Measurements from ENCODE around the gene ZNF28. TPM values are rescaled to one million over a fixed set of nuclear protein-coding genes. Genes with fewer than 3 reads are reported as not detected.
"Not testable (repeated sequence)": the region's sequence is repeated elsewhere in the genome, so short reads cannot be mapped to it uniquely, and the experiment has no call there.

The ZNF28 gene
- total RNA-seq, 6 donors from 2014 or later, result 9.3 to 21.1 (median 12.8) TPM

- Histone ChIP-seq H3K4me3 (no peak overlapping the region), H3K27me3 (no peaks in the 10 kb centered on the region), H3K9me3 (peaks cover 0 to 17% (median 2%) of the 10 kb centered on the region in 4 donors), H3K4me1 (peaks cover 0 to 3% (median 1%) of the 10 kb centered on the region in 4 donors), H3K36me3 (no peaks in the 10 kb centered on the region), H3K27ac (no peak overlapping the region)
- no peak for ATAC-seq (ENCODE audit: low FRiP score in 2 of 2)
- no peak for TF ChIP-seq POLR2AphosphoS5 (IDR thresholded peaks at IDR 0.05)
- 91% methylated on average over 5 of the region's 5 CpGs for WGBS, 2 donors
- no peak for DNase-seq
These were observed 4.3 kb upstream of the ZNF28 start for GRCh38 chr19:52825765-52826164.

DNA sequence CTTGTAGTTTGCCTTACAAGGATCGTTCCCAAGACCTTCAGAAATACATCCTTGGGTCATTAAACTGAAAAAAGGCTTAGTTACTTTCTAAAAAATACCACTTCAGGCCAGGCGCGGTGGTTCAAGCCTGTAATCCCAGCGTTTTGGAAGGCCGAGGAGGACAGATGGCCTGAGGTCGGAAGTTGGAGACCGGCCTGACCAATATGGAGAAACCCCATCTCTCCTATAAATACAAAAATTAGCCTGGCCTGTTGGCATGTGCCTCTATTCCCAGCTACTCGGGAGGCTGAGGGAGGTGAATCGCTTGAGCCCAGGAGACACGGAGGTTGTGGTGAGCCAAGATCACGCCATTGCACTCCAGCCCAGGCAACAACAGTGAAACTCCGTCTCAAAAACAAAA, 2.2 kb upstream of the ZNF28 start:
- Histone ChIP-seq H3K4me3 (no peak overlapping the region), H3K9me3 (peaks cover 0 to 17% (median 2%) of the 10 kb centered on the region in 4 donors), H3K36me3 (no peaks in the 10 kb centered on the region), H3K27ac (no peak overlapping the region), H3K4me1 (peaks cover 0 to 10% (median 6%) of the 10 kb centered on the region in 4 donors), H3K27me3 (no peaks in the 10 kb centered on the region)
- 94% methylated on average over 12 of the region's 12 CpGs for WGBS, 2 donors
- DNase-seq (no peak), ATAC-seq (ENCODE audit: low FRiP score in 2 of 2) (no peak)
- TF ChIP-seq, protein P1, sequence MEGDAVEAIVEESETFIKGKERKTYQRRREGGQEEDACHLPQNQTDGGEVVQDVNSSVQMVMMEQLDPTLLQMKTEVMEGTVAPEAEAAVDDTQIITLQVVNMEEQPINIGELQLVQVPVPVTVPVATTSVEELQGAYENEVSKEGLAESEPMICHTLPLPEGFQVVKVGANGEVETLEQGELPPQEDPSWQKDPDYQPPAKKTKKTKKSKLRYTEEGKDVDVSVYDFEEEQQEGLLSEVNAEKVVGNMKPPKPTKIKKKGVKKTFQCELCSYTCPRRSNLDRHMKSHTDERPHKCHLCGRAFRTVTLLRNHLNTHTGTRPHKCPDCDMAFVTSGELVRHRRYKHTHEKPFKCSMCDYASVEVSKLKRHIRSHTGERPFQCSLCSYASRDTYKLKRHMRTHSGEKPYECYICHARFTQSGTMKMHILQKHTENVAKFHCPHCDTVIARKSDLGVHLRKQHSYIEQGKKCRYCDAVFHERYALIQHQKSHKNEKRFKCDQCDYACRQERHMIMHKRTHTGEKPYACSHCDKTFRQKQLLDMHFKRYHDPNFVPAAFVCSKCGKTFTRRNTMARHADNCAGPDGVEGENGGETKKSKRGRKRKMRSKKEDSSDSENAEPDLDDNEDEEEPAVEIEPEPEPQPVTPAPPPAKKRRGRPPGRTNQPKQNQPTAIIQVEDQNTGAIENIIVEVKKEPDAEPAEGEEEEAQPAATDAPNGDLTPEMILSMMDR (IDR thresholded peaks at IDR 0.05), result no peak
- TF ChIP-seq POLR2A (IDR thresholded peaks at IDR 0.05) (no peak), POLR2AphosphoS5 (IDR thresholded peaks at IDR 0.05) (no peak), EP300 (IDR thresholded peaks at IDR 0.05) (no peak)

DNA sequence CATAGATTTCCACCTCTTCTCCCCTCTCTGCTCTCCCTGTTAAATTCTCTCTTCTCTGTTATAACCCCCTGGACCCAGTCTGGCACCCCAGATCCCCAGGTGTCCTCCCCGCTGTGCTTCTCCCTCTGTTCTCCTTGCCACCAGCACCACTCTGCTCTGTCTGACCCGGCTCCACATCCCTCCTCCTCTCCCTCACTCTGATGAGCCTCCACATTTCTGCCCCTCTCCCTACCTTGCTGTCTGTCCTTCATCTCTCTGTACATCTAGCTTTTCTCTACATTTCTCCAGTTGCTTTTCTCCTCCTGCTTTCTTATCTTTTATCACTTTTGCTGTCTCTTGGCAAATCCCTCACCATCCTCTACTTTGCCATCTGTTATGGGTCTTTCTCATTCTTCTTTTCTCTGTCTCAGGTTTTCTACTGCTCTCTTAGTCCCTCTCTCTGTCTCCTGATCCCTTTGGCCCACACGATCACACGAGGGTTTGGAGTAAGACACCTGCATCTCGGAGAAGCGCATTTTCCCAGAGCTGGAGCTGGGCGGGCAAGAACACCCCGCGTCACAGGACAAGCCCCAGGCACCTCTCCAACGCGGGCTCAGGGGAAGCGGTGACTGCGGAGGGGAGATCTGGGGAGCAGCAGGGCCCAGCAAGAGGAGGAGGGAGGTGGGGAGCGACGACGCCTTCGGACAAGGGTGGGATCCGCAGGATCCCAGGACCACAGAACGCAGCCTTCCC, 795 bp downstream of the ZNF28 start:
- ATAC-seq (ENCODE audit: low FRiP score in 2 of 2), result peak; percentile 70
- peak overlapping the region; percentile 55 to 67 (median 58) for H3K4me3 ChIP-seq
- H3K9me3 ChIP-seq, H3K4me1 ChIP-seq, H3K27me3 ChIP-seq: not testable (repeated sequence)
- peak overlapping the region in 3 of 4 donors; percentile 41 to 69 (median 64) for H3K27ac ChIP-seq
- WGBS, 2 donors, result 15 to 16% methylated on average over 17 to 18 of the region's 19 CpGs
- DNase-seq, result peak; percentile 25 to 61
- peaks cover 0 to 21% (median 12%) of the 10 kb centered on the region in 4 donors for H3K36me3 ChIP-seq

GRCh38 chr19:52809801-52810200, 11.6 kb downstream of the ZNF28 start:
- peaks cover 0 to 37% (median 29%) of the 10 kb centered on the region in 4 donors for H3K9me3 ChIP-seq

DNA sequence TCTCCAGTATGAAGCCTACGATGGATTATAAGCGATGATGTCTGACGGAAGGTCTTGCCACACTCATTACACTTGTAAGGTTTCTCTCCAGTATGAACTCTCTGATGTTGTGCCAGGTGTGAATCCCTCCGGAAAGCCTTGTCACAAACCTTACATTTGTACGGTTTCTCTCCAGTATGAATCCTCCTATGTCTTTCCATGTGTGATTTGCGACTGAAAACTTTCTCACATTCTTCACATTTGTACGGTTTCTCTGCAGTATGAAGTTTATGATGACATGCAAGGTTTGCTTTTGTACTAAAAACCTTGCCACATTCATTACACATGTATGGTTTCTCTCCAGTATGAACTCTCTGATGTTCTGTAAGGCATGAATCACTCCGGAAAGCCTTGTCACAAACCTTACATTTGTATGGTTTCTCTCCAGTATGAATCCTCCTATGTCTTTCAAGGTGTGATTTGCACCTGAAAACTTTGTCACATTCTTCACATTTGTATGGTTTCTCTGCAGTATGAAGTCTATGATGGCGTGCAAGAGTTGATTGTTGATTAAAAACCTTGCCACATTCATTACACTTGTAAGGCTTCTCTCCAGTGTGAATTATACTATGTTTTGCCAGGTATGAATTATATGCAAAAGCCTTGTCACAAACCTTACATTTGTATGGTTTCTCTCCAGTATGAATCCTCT, 21.3 kb downstream of the ZNF28 start:
- H3K27ac ChIP-seq; H3K27me3 ChIP-seq; DNase-seq; ATAC-seq (ENCODE audit: low FRiP score in 2 of 2); H3K4me1 ChIP-seq; H3K4me3 ChIP-seq: not testable (repeated sequence)
- Histone ChIP-seq H3K9me3 (peaks cover 30 to 97% (median 90%) of the 10 kb centered on the region in 4 donors), H3K36me3 (peaks cover 27 to 53% (median 48%) of the 10 kb centered on the region in 4 donors)
- WGBS, 2 donors, result 91 to 93% methylated on average over 9 of the region's 9 CpGs

More at GRCh38 chr19:52809801-52810200, 11.6 kb downstream of the ZNF28 start:
- ATAC-seq (ENCODE audit: low FRiP score in 2 of 2) (no peak), DNase-seq (peak in 1 of 2 donors; percentile 66)
- TF ChIP-seq EP300 (IDR thresholded peaks at IDR 0.05), result no peak
- TF ChIP-seq, protein P1 (IDR thresholded peaks at IDR 0.05), result no peak
- no peak for TF ChIP-seq POLR2AphosphoS5 (IDR thresholded peaks at IDR 0.05)
- no peak for TF ChIP-seq POLR2A (IDR thresholded peaks at IDR 0.05)
- no peak overlapping the region for H3K27ac ChIP-seq
- 96 to 97% methylated on average over 30 of the region's 32 CpGs for WGBS, 2 donors
- H3K36me3 ChIP-seq, result peaks cover 9 to 61% (median 39%) of the 10 kb centered on the region in 4 donors
- H3K4me3 ChIP-seq, result no peak overlapping the region
- H3K4me1 ChIP-seq, result no peaks in the 10 kb centered on the region
- no peaks in the 10 kb centered on the region for H3K27me3 ChIP-seq

GRCh38 chr19:52789440-52789839, 32.0 kb downstream of the ZNF28 start:
- no peaks in the 10 kb centered on the region for H3K27me3 ChIP-seq
- DNase-seq (no peak), ATAC-seq (ENCODE audit: low FRiP score in 2 of 2) (no peak)
- 89 to 96% methylated on average over 6 of the region's 6 CpGs for WGBS, 2 donors
- TF ChIP-seq EP300 (IDR thresholded peaks at IDR 0.05) (no peak), POLR2AphosphoS5 (IDR thresholded peaks at IDR 0.05) (no peak), POLR2A (IDR thresholded peaks at IDR 0.05) (no peak)
- TF ChIP-seq, protein P1 (IDR thresholded peaks at IDR 0.05), result no peak
- no peaks in the 10 kb centered on the region for H3K36me3 ChIP-seq
- H3K4me3 ChIP-seq, result no peak overlapping the region
- H3K9me3 ChIP-seq, result peaks cover 0 to 14% (median 6%) of the 10 kb centered on the region in 4 donors
- no peak overlapping the region for H3K27ac ChIP-seq
- peaks cover 5 to 18% (median 7%) of the 10 kb centered on the region in 4 donors for H3K4me1 ChIP-seq

Measured in upper lobe of left lung (tissue), 6 donors.